Gastroesophageal sphincter (tissue), 4 donors: ENCODE measurements around the gene BCOR. TPM values are rescaled to one million over a fixed set of nuclear protein-coding genes. Genes with fewer than 3 reads are reported as not detected.

Experiments
- ATAC-seq: fragments of 150-250 bp; one replicate; pipeline ENCODE4 v1.9.1; 2016; ENCODE audit warnings: mild to moderate bottlenecking, moderate library complexity
- H3K27ac ChIP-seq, 4 donors: fragments of 200-600 bp; sonication (generic) in 3 of 4; 1 replicate in 3 of 4; 2 replicates in 1 of 4; pipeline ENCODE4 v1.5.1; 2016 to 2019
- H3K27me3 ChIP-seq: fragments of 200-600 bp; sonication (generic); one replicate; pipeline ENCODE4 v1.5.1; 2019
- H3K36me3 ChIP-seq, 2 donors: fragments of 200-600 bp; sonication (generic); one replicate each; pipeline ENCODE4 v1.5.1; 2019; ENCODE audit warnings: control low read depth in 1 of 2
- H3K4me1 ChIP-seq, 3 donors: fragments of 200-600 bp; sonication (generic); 1 replicate in 2 of 3; 2 replicates in 1 of 3; pipeline ENCODE4 v1.5.1; 2016 to 2019; ENCODE audit warnings: control low read depth in 2 of 3
- H3K4me3 ChIP-seq, 2 donors: fragments of 200-600 bp; sonication (generic); one replicate each; pipeline ENCODE4 v1.5.1; 2019; ENCODE audit warnings: mild to moderate bottlenecking in 1 of 2, moderate library complexity in 1 of 2
- H3K9me3 ChIP-seq, 3 donors: fragments of 200-600 bp; sonication (generic); one replicate each; pipeline ENCODE4 v1.5.1; 2017 to 2019; ENCODE audit warnings: control low read depth in 2 of 3
- CTCF ChIP-seq, 4 experiments: fragments of 200-600 bp in 2 of 4; fragments of 450-650 bp in 2 of 4; sonication (generic) in 1 of 4; IDR thresholded peaks; one replicate each; pipeline ENCODE4 v1.5.1; 2017 to 2019; ENCODE audit warnings: antibody characterized with exemption in 4 of 4, mild to moderate bottlenecking in 2 of 4, moderate library complexity in 2 of 4
- EP300 ChIP-seq: sonication (generic); formaldehyde crosslinking; IDR thresholded peaks from one replicate; pipeline ENCODE4 v1.6.1; 2017; ENCODE audit warnings: antibody characterized with exemption, mild to moderate bottlenecking
- POLR2A ChIP-seq, 2 donors: fragments of 450-650 bp; IDR thresholded peaks; one replicate each; pipeline ENCODE4 v1.6.1; 2017; ENCODE audit warnings: antibody characterized with exemption in 2 of 2, mild to moderate bottlenecking in 2 of 2, moderate library complexity in 1 of 2
- POLR2AphosphoS5 ChIP-seq: sonication (generic); formaldehyde crosslinking; IDR thresholded peaks from one replicate; pipeline ENCODE4 v1.6.1; 2017; ENCODE audit warnings: antibody characterized with exemption
- WGBS, 2 donors: methylation state at CpG; one replicate each; pipeline ENCODE4 v1.1.5; 2018; ENCODE audit warnings: low coverage in 1 of 2; 5-methylcytosine and 5-hydroxymethylcytosine counted together
- total RNA-seq, 4 donors: library from RNA; depleted of rRNA; stranded (reverse); fragments of >200 nt; gene quantifications; one replicate each; pipeline ENCODE4 v1.1.0, GENCODE V29; 2016

The BCOR gene
- total RNA-seq, 4 donors from 2014 or later, result 18.4 to 27.4 (median 21.4) TPM

GRCh38 chrX:40007756-40008705 lies 89.7 kb downstream of the BCOR start:
- no peak overlapping the region for H3K4me3 ChIP-seq
- no peaks in the 10 kb centered on the region for H3K27me3 ChIP-seq
- H3K4me1 ChIP-seq, result peaks cover 0 to 41% (median 0%) of the 10 kb centered on the region in 3 donors
- no peak overlapping the region for H3K27ac ChIP-seq
- H3K36me3 ChIP-seq, result no peaks in the 10 kb centered on the region
- 50 to 63% methylated on average over 4 to 5 of the region's 47 CpGs for WGBS, 2 donors
- TF ChIP-seq POLR2AphosphoS5, result no peak
- TF ChIP-seq POLR2A (IDR thresholded peaks at IDR 0.05), result no peak
- no peak for TF ChIP-seq EP300
- no peak for TF ChIP-seq CTCF (IDR thresholded peaks at IDR 0.05)
- no peak for ATAC-seq
- no peaks in the 10 kb centered on the region for H3K9me3 ChIP-seq

- H3K27me3 ChIP-seq, result no peaks in the 10 kb centered on the region
- 55 to 100% methylated on average over 2 to 11 of the region's 33 CpGs for WGBS, 2 donors
- H3K4me1 ChIP-seq, result peaks cover 0 to 33% (median 0%) of the 10 kb centered on the region in 3 donors
- H3K9me3 ChIP-seq, result no peaks in the 10 kb centered on the region
- no peak overlapping the region for H3K4me3 ChIP-seq
- no peak for TF ChIP-seq POLR2AphosphoS5
- TF ChIP-seq CTCF (IDR thresholded peaks at IDR 0.05), result no peak
- TF ChIP-seq EP300, result no peak
- no peak for TF ChIP-seq POLR2A (IDR thresholded peaks at IDR 0.05)
- H3K36me3 ChIP-seq, result no peaks in the 10 kb centered on the region
- ATAC-seq, result no peak
- H3K27ac ChIP-seq, result no peak overlapping the region
Observed at GRCh38 chrX:40007131-40007755, 90.5 kb downstream of the BCOR start.

- H3K36me3 ChIP-seq, result no peaks in the 10 kb centered on the region
- H3K4me1 ChIP-seq, result peaks cover 0 to 24% (median 0%) of the 10 kb centered on the region in 3 donors
- H3K27me3 ChIP-seq, result no peaks in the 10 kb centered on the region
- TF ChIP-seq EP300, result no peak
- TF ChIP-seq POLR2A (IDR thresholded peaks at IDR 0.05), result no peak
- TF ChIP-seq CTCF (IDR thresholded peaks at IDR 0.05), result no peak
- no peak for TF ChIP-seq POLR2AphosphoS5
- WGBS, 2 donors, result 40 to 56% methylated on average over 1 to 4 of the region's 63 CpGs
- ATAC-seq, result peak; percentile 50
- H3K9me3 ChIP-seq, result no peaks in the 10 kb centered on the region
- H3K4me3 ChIP-seq, result peak overlapping the region in 1 of 2 donors; percentile 33
- peak overlapping the region in 2 of 4 donors; percentile 19 to 42 for H3K27ac ChIP-seq
Observed at GRCh38 chrX:40006106-40007017, 91.4 kb downstream of the BCOR start.

- Histone ChIP-seq H3K27ac (peak overlapping the region in 2 of 4 donors; percentile 19 to 42), H3K9me3 (no peaks in the 10 kb centered on the region), H3K4me3 (peak overlapping the region in 1 of 2 donors; percentile 33), H3K27me3 (no peaks in the 10 kb centered on the region), H3K4me1 (peaks cover 0 to 20% (median 0%) of the 10 kb centered on the region in 3 donors), H3K36me3 (no peaks in the 10 kb centered on the region)
- WGBS, 2 donors, result 13% methylated on average over 11 of the region's 73 CpGs; no CpG with 5 or more reads in 1 of the 2 donors
- ATAC-seq, result no peak
- TF ChIP-seq POLR2AphosphoS5, result no peak
- no peak for TF ChIP-seq EP300
- no peak for TF ChIP-seq CTCF (IDR thresholded peaks at IDR 0.05)
- TF ChIP-seq POLR2A (IDR thresholded peaks at IDR 0.05), result no peak
Observed at GRCh38 chrX:40005292-40006011, 92.3 kb downstream of the BCOR start.
